ENCODE data around the gene COG4.

The COG4 gene

GRCh38 chr16:70483426-70483825, 39.9 kb downstream of the COG4 start:
- peak; percentile 73 for DNase-seq (ENCODE audit: low read depth, low spot score)
- no peak overlapping the region for H3K4me3 ChIP-seq (ENCODE audit: low read length)

- DNase-seq (ENCODE audit: low read depth, low spot score): no peak
- H3K4me3 ChIP-seq (ENCODE audit: low read length): no peak overlapping the region
Observed at GRCh38 chr16:70482624-70483023, 40.7 kb downstream of the COG4 start.

- no peak for DNase-seq (ENCODE audit: low read depth, low spot score)
- no peak overlapping the region for H3K4me3 ChIP-seq (ENCODE audit: low read length)
Observed at GRCh38 chr16:70481929-70482536, 41.3 kb downstream of the COG4 start.

- no peak for DNase-seq (ENCODE audit: low read depth, low spot score)
- H3K4me3 ChIP-seq (ENCODE audit: low read length): no peak overlapping the region
Observed at GRCh38 chr16:70480127-70481105, 42.9 kb downstream of the COG4 start.

- no peak for DNase-seq (ENCODE audit: low read depth, low spot score)
- H3K4me3 ChIP-seq (ENCODE audit: low read length): no peak overlapping the region
Observed at GRCh38 chr16:70478912-70479341, 44.4 kb downstream of the COG4 start.

- H3K4me3 ChIP-seq (ENCODE audit: low read length): no peak overlapping the region
- no peak for DNase-seq (ENCODE audit: low read depth, low spot score)
Observed at GRCh38 chr16:70478169-70478568, 45.2 kb downstream of the COG4 start.

- H3K4me3 ChIP-seq (ENCODE audit: low read length): no peak overlapping the region
- DNase-seq (ENCODE audit: low read depth, low spot score): no peak
Observed at GRCh38 chr16:70476272-70477020, 46.9 kb downstream of the COG4 start.

GRCh38 chr16:70475054-70475871, 48.1 kb downstream of the COG4 start:
- H3K4me3 ChIP-seq (ENCODE audit: low read length): no peak overlapping the region
- DNase-seq (ENCODE audit: low read depth, low spot score): no peak

- no peak for DNase-seq (ENCODE audit: low read depth, low spot score)
- H3K4me3 ChIP-seq (ENCODE audit: low read length): no peak overlapping the region
Observed at GRCh38 chr16:70474320-70475053, 48.9 kb downstream of the COG4 start.

- no peak for DNase-seq (ENCODE audit: low read depth, low spot score)
Observed at GRCh38 chr16:70473446-70474319, 49.7 kb downstream of the COG4 start.

GRCh38 chr16:70472786-70473433, 50.4 kb downstream of the COG4 start:
- no peak for DNase-seq (ENCODE audit: low read depth, low spot score)
- no peak overlapping the region for H3K4me3 ChIP-seq (ENCODE audit: low read length)

More at GRCh38 chr16:70473446-70474319, 49.7 kb downstream of the COG4 start:
- H3K4me3 ChIP-seq (ENCODE audit: low read length): no peak overlapping the region

- no peak overlapping the region for H3K4me3 ChIP-seq (ENCODE audit: low read length)
- DNase-seq (ENCODE audit: low read depth, low spot score): no peak
Observed at GRCh38 chr16:70470927-70471341, 52.4 kb downstream of the COG4 start.

- no peak for DNase-seq (ENCODE audit: low read depth, low spot score)
- no peak overlapping the region for H3K4me3 ChIP-seq (ENCODE audit: low read length)
Observed at GRCh38 chr16:70470141-70470926, 53.0 kb downstream of the COG4 start.

- no peak for DNase-seq (ENCODE audit: low read depth, low spot score)
- H3K4me3 ChIP-seq (ENCODE audit: low read length): no peak overlapping the region
Observed at GRCh38 chr16:70468776-70469525, 54.4 kb downstream of the COG4 start.

- no peak for DNase-seq (ENCODE audit: low read depth, low spot score)
- no peak overlapping the region for H3K4me3 ChIP-seq (ENCODE audit: low read length)
Observed at GRCh38 chr16:70467608-70468007, 55.7 kb downstream of the COG4 start.
